Type B pancreatic cell (in vitro differentiated cells): Measurements from ENCODE around the gene TXNDC12. TPM values are rescaled to one million over a fixed set of nuclear protein-coding genes. Genes with fewer than 3 reads are reported as not detected.

Experiments
- DNase-seq: peaks from one replicate; pipeline ENCODE4 v3.0.0; 2021; ENCODE audit warnings: mixed read lengths; ENCODE audit not compliant: unreplicated experiment; ENCODE audit errors: extremely low spot score
- H3K27ac Mint-ChIP-seq: 2 replicates; pipeline ENCODE4 v1.8.0; 2021; ENCODE audit warnings: mild to moderate bottlenecking, mixed read lengths
- H3K27me3 Mint-ChIP-seq: 2 replicates; pipeline ENCODE4 v1.8.0; 2021; ENCODE audit warnings: mixed read lengths
- H3K36me3 Mint-ChIP-seq: 2 replicates; pipeline ENCODE4 v1.8.0; 2021; ENCODE audit warnings: mixed read lengths
- H3K4me1 Mint-ChIP-seq: one replicate; pipeline ENCODE4 v1.8.0; 2021; ENCODE audit warnings: mixed read lengths; ENCODE audit not compliant: unreplicated experiment
- H3K4me3 Mint-ChIP-seq: 2 replicates; pipeline ENCODE4 v1.8.0; 2021; ENCODE audit warnings: mild to moderate bottlenecking, mixed read lengths
- H3K9me3 Mint-ChIP-seq: 2 replicates; pipeline ENCODE4 v1.8.0; 2021; ENCODE audit warnings: mixed read lengths
- total RNA-seq: library from RNA; stranded (reverse); gene quantifications from 2 replicates; pipeline ENCODE4 v1.2.1, GENCODE V29; 2021; ENCODE audit warnings: low replicate concordance
- TF ChIP-seq, protein P1 (sequence below): fragments of 200-600 bp; sonication (generic); conservative IDR thresholded peaks from 2 replicates; pipeline ENCODE4 v1.5.0; 2021; ENCODE audit warnings: antibody characterized with exemption, mild to moderate bottlenecking

The TXNDC12 gene
- total RNA-seq, 1 donor from 2014 or later: 61.3 TPM

DNA sequence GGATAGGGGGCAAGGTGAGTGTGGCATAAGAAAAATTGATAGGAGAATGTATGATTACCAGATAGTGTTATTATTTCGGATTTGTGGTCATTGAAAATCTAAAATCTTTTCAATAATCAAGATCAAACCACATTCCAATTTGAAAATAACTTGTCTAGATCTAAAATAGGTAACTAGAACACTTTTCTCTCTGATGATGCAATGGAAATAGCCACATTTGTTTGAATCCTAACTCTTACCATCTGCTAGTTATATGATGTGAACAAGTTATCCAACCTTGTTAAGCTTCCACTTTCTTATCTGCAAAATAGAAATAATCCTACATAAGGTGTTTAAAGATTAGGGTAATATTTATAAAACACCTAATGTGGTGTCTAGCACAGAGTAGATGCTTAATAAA, 4.9 kb upstream of the TXNDC12 start:
- Mint-ChIP-seq H3K27ac (no peak overlapping the region), H3K4me1 (peaks cover 17% of the 10 kb centered on the region), H3K9me3 (no peaks in the 10 kb centered on the region), H3K4me3 (no peak overlapping the region), H3K36me3 (peaks cover 27% of the 10 kb centered on the region), H3K27me3 (no peaks in the 10 kb centered on the region)
- TF ChIP-seq, protein P1, sequence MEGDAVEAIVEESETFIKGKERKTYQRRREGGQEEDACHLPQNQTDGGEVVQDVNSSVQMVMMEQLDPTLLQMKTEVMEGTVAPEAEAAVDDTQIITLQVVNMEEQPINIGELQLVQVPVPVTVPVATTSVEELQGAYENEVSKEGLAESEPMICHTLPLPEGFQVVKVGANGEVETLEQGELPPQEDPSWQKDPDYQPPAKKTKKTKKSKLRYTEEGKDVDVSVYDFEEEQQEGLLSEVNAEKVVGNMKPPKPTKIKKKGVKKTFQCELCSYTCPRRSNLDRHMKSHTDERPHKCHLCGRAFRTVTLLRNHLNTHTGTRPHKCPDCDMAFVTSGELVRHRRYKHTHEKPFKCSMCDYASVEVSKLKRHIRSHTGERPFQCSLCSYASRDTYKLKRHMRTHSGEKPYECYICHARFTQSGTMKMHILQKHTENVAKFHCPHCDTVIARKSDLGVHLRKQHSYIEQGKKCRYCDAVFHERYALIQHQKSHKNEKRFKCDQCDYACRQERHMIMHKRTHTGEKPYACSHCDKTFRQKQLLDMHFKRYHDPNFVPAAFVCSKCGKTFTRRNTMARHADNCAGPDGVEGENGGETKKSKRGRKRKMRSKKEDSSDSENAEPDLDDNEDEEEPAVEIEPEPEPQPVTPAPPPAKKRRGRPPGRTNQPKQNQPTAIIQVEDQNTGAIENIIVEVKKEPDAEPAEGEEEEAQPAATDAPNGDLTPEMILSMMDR: no peak
- no peak for DNase-seq

DNA sequence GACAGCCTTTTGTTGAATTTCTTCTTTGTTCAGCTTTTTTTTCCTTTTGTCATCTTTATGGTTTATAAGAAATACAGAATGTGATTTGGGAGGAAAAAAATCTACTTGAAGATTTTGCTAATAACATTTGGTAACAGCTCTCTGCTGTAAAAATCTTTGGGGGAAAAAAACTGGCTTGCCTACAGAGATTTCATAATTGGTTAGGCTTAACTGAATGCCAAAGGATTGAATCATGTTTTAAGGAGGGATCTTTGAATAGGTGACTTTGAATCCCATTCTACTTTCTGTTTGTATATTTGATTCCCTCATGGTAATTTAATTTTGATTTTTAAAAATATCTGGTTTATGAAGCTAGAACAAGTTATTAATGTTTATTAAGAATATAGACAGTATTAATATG, 4.3 kb upstream of the TXNDC12 start:
- peak overlapping the region; percentile 96 for H3K27ac Mint-ChIP-seq
- peak overlapping the region; percentile 98 for H3K4me3 Mint-ChIP-seq
- TF ChIP-seq, protein P1: no peak
- H3K9me3 Mint-ChIP-seq: no peaks in the 10 kb centered on the region
- peaks cover 27% of the 10 kb centered on the region for H3K36me3 Mint-ChIP-seq
- no peaks in the 10 kb centered on the region for H3K27me3 Mint-ChIP-seq
- DNase-seq: no peak
- H3K4me1 Mint-ChIP-seq: peaks cover 17% of the 10 kb centered on the region

DNA sequence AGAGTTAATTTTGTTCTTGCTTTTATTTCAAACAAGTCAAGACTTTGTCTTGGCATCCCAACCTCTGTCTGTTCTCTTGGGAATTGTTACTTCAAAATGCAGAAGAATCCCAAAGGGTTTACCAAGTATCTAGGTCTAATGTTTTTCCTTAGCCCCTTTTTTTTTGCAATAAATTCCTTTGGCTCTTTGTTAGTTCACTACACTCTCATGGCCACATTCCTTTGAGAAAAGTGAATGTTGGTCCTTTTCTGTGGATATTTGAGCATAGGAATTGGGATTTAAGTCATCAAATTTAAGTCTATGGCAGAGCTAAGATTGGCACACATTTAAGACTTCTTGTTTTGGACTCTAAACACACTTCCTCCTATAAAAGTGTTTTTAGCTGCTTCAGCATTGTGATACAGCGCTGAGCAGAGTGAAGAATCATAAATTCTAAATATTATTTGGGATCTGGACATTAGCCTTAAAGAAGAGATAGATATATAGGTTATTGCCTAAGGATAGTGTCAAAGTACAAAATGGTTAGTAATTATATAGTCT, 3.0 kb upstream of the TXNDC12 start:
- Mint-ChIP-seq H3K9me3 (no peaks in the 10 kb centered on the region), H3K27ac (peak overlapping the region; percentile 96), H3K4me3 (peak overlapping the region; percentile 98), H3K36me3 (peaks cover 14% of the 10 kb centered on the region), H3K27me3 (no peaks in the 10 kb centered on the region), H3K4me1 (peaks cover 23% of the 10 kb centered on the region)
- TF ChIP-seq, protein P1: no peak
- no peak for DNase-seq

DNA sequence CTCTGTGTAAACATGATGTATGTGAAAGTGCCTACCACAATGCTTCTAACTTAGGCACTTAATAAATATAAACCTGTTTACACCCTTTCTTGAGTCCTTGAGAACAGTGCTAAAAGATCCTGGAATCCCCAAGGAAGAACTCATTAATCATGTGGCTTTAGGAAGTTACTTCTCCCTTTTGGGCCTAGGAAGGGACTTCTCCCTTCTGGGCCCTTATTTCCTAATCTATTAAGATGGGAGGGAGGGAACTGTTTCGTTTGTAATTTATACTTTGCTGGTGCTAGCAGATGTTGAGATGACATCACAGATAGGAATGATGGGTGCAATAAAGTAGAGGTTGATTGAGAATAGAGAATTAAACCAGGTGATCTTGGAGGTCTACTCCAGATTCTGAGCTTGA, 2.3 kb upstream of the TXNDC12 start:
- Mint-ChIP-seq H3K4me3 (peak overlapping the region; percentile 98), H3K36me3 (peaks cover 17% of the 10 kb centered on the region), H3K9me3 (no peaks in the 10 kb centered on the region), H3K4me1 (peaks cover 27% of the 10 kb centered on the region), H3K27ac (peak overlapping the region; percentile 96), H3K27me3 (no peaks in the 10 kb centered on the region)
- TF ChIP-seq, protein P1: no peak
- no peak for DNase-seq

DNA sequence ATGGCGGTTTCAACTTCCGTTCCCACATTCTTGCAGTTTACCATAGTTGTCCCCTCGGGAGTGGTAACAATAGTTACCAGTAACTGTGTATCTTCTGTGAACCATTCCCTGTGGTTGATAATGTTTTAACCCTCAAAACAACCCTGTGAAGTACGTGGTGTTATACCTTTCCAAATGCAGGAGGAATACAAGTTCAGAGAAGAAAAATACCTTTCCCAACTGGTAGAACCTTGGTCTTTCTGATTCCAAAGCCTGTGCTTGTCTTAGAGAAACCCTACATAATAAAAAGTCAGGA, 1.9 kb upstream of the TXNDC12 start:
- Mint-ChIP-seq H3K4me3 (peak overlapping the region; percentile 98), H3K4me1 (peaks cover 29% of the 10 kb centered on the region), H3K27me3 (no peaks in the 10 kb centered on the region), H3K36me3 (peaks cover 20% of the 10 kb centered on the region), H3K9me3 (no peaks in the 10 kb centered on the region), H3K27ac (peak overlapping the region; percentile 96)
- no peak for DNase-seq
- TF ChIP-seq, protein P1: no peak
